Middle frontal gyrus (tissue), 1 donor: ENCODE results near the gene CD3E.

ENCODE experiments used
- DNase-seq: peaks from one replicate; pipeline ENCODE4 v3.0.0-alpha.2; 2015; ENCODE audit warnings: low spot score; ENCODE audit errors: extremely low spot score

Gene CD3E

GRCh38 chr11:118304568-118305248 is at the start of gene CD3E:
TSS of gene CD3E (plus strand) at chr11:118304730. CDS start at chr11:118304953, 223 bp downstream.
- no peak for DNase-seq

GRCh38 chr11:118258410-118258809 is 46.1 kb upstream of the CD3E start:
- DNase-seq: no peak

GRCh38 chr11:118259138-118259537 is 45.4 kb upstream of the CD3E start:
- DNase-seq: no peak

- no peak for DNase-seq
Measured at GRCh38 chr11:118260353-118260752, 44.2 kb upstream of the CD3E start.

- no peak for DNase-seq
Measured at GRCh38 chr11:118263112-118263511, 41.4 kb upstream of the CD3E start.

- DNase-seq: no peak
Measured at GRCh38 chr11:118263695-118264568, 40.6 kb upstream of the CD3E start, which contains the start of gene MPZL2. TSS of gene MPZL2 (minus strand) at chr11:118264297. CDS start at chr11:118264153, 144 bp downstream.

GRCh38 chr11:118264569-118265465 is 39.7 kb upstream of the CD3E start:
- no peak for DNase-seq

GRCh38 chr11:118265954-118266353 is 38.6 kb upstream of the CD3E start:
- no peak for DNase-seq

GRCh38 chr11:118267486-118267885 is 37.0 kb upstream of the CD3E start:
- DNase-seq: no peak

GRCh38 chr11:118272001-118272400 is 32.5 kb upstream of the CD3E start:
- no peak for DNase-seq

- no peak for DNase-seq
Measured at GRCh38 chr11:118274186-118274585, 30.3 kb upstream of the CD3E start.

GRCh38 chr11:118275176-118275575 is 29.4 kb upstream of the CD3E start:
- no peak for DNase-seq

- no peak for DNase-seq
Measured at GRCh38 chr11:118276422-118276821, 28.1 kb upstream of the CD3E start.

- DNase-seq: no peak
Measured at GRCh38 chr11:118277312-118277711, 27.2 kb upstream of the CD3E start.

- no peak for DNase-seq
Measured at GRCh38 chr11:118281284-118281683, 23.2 kb upstream of the CD3E start.

GRCh38 chr11:118282606-118283005 is 21.9 kb upstream of the CD3E start:
- DNase-seq: no peak

GRCh38 chr11:118283037-118283636 is 21.4 kb upstream of the CD3E start:
- DNase-seq: no peak

GRCh38 chr11:118283756-118284350 is 20.7 kb upstream of the CD3E start:
- no peak for DNase-seq

- no peak for DNase-seq
Measured at GRCh38 chr11:118286545-118286944, 18.0 kb upstream of the CD3E start.

GRCh38 chr11:118287006-118287405 is 17.5 kb upstream of the CD3E start:
- DNase-seq: no peak

- no peak for DNase-seq
Measured at GRCh38 chr11:118289401-118289800, 15.1 kb upstream of the CD3E start.
